PFSK-1 (cell line): ENCODE results near the gene CNTNAP2.

ENCODE experiments used
- FOXP2 ChIP-seq: optimal IDR thresholded peaks from 2 replicates; pipeline ENCODE3; 2011; ENCODE audit warnings: borderline replicate concordance, control low read depth, inconsistent platforms; ENCODE audit not compliant: insufficient read depth; ENCODE audit errors: extremely low read length, extremely low read depth
- POLR2AphosphoS5 ChIP-seq: IDR thresholded peaks from 2 replicates; pipeline ENCODE4 v1.6.1; 2012; ENCODE audit warnings: low read depth, mild to moderate bottlenecking, control low read depth, low read length, moderate library complexity
- REST ChIP-seq, 2 experiments: IDR thresholded peaks; 2 replicates each; pipeline versions ENCODE4 v1.6.1 to v1.8.0; 2011 to 2012; ENCODE audit warnings: low read depth in 2 of 2, low read length in 2 of 2, control low read depth in 1 of 2, inconsistent platforms in 1 of 2, mild to moderate bottlenecking in 1 of 2, moderate library complexity in 1 of 2; ENCODE audit not compliant: insufficient read depth in 1 of 2
- SIN3A ChIP-seq: IDR thresholded peaks from 2 replicates; pipeline ENCODE4 v1.6.1; 2012; ENCODE audit warnings: mild to moderate bottlenecking, low read length, moderate library complexity, borderline replicate concordance; ENCODE audit not compliant: insufficient read depth
- TAF1 ChIP-seq: IDR thresholded peaks from 2 replicates; pipeline ENCODE4 v1.6.1; 2012; ENCODE audit warnings: low read length, control low read depth, borderline replicate concordance; ENCODE audit not compliant: insufficient read depth

Gene CNTNAP2

GRCh38 chr7:146411975-146412374 lies 295.4 kb downstream of the CNTNAP2 start:
- no peak for TF ChIP-seq TAF1
- no peak for TF ChIP-seq FOXP2
- TF ChIP-seq REST (IDR thresholded peaks at IDR 0.05; ENCODE audit: insufficient read depth in 1 of 2, low read depth in 2 of 2, low read length in 2 of 2) = no peak
- no peak for TF ChIP-seq POLR2AphosphoS5
- no peak for TF ChIP-seq SIN3A

GRCh38 chr7:146412781-146413180 lies 296.2 kb downstream of the CNTNAP2 start:
- TF ChIP-seq SIN3A (no peak), POLR2AphosphoS5 (no peak), FOXP2 (no peak), TAF1 (no peak), REST (IDR thresholded peaks at IDR 0.05; ENCODE audit: insufficient read depth in 1 of 2, low read depth in 2 of 2, low read length in 2 of 2) (no peak)

GRCh38 chr7:146414373-146414772 lies 297.8 kb downstream of the CNTNAP2 start:
- TF ChIP-seq TAF1 = no peak
- TF ChIP-seq POLR2AphosphoS5 = no peak

- TF ChIP-seq REST (IDR thresholded peaks at IDR 0.05; ENCODE audit: insufficient read depth in 1 of 2, low read depth in 2 of 2, low read length in 2 of 2) = no peak
- no peak for TF ChIP-seq TAF1
- no peak for TF ChIP-seq SIN3A
Observed at GRCh38 chr7:146414937-146415336, 298.3 kb downstream of the CNTNAP2 start.

- TF ChIP-seq REST (IDR thresholded peaks at IDR 0.05; ENCODE audit: insufficient read depth in 1 of 2, low read depth in 2 of 2, low read length in 2 of 2) (no peak), TAF1 (no peak)
Observed at GRCh38 chr7:146417176-146417575, 300.6 kb downstream of the CNTNAP2 start.
